H1 (cell line): ENCODE measurements around the gene PEAK1.

ENCODE experiments used
- CTCF ChIP-seq, 3 experiments: IDR thresholded peaks; 1 replicate in 2 of 3; 2 replicates in 1 of 3; pipeline versions ENCODE4 v1.5.1 to v1.6.1; 2011; ENCODE audit warnings: low read length in 3 of 3, mild to moderate bottlenecking in 3 of 3, inconsistent platforms in 2 of 3, low read depth in 1 of 3, moderate library complexity in 1 of 3; ENCODE audit not compliant: insufficient read depth in 1 of 3; ENCODE audit errors: control extremely low read depth in 1 of 3
- EZH2 ChIP-seq: fragments of 200-600 bp; sonication (generic); IDR thresholded peaks from 2 replicates; pipeline ENCODE4 v1.7.1; 2012; ENCODE audit warnings: low read depth, mild to moderate bottlenecking, moderate library complexity, low read length, inconsistent platforms; ENCODE audit not compliant: severe bottlenecking
- HDAC6 ChIP-seq: IDR thresholded peaks from one replicate; pipeline ENCODE4 v1.7.1; 2012; ENCODE audit warnings: low read depth, mild to moderate bottlenecking, inconsistent platforms, low read length, moderate library complexity
- MAFK ChIP-seq: IDR thresholded peaks from 2 replicates; pipeline ENCODE4 v1.6.1; 2012; ENCODE audit warnings: low read depth, mild to moderate bottlenecking, improper control_type of control experiment, low read length
- POLR2A ChIP-seq, 2 experiments: IDR thresholded peaks; 1 replicate in 1 of 2; 2 replicates in 1 of 2; pipeline ENCODE4 v1.6.1; 2011; ENCODE audit warnings: low read depth in 2 of 2, low read length in 2 of 2, mild to moderate bottlenecking in 2 of 2; ENCODE audit errors: control extremely low read depth in 1 of 2
- SP1 ChIP-seq: IDR thresholded peaks from 2 replicates; pipeline ENCODE4 v1.6.1; 2011; ENCODE audit warnings: low read depth, low read length
- SRF ChIP-seq: IDR thresholded peaks from 2 replicates; pipeline ENCODE4 v1.6.1; 2011; ENCODE audit warnings: mild to moderate bottlenecking, low read depth, low read length, moderate library complexity
- SUZ12 ChIP-seq: fragments of 200-600 bp; sonication (generic); IDR thresholded peaks from 2 replicates; pipeline ENCODE4 v1.6.1; 2012; ENCODE audit warnings: mild to moderate bottlenecking, inconsistent platforms, low read length, moderate library complexity, mixed read lengths
- USF2 ChIP-seq: IDR thresholded peaks from 2 replicates; pipeline ENCODE4 v1.6.1; 2011; ENCODE audit warnings: low read length, improper control_type of control experiment
- YY1 ChIP-seq: IDR thresholded peaks from 2 replicates; pipeline ENCODE4 v1.6.1; 2011; ENCODE audit warnings: low read depth, mild to moderate bottlenecking, low read length

- TF ChIP-seq CTCF (IDR thresholded peaks at IDR 0.05; ENCODE audit: control extremely low read depth in 1 of 3, insufficient read depth in 1 of 3, low read depth in 1 of 3, low read length in 3 of 3) (no peak), SRF (no peak), EZH2 (no peak), HDAC6 (no peak), SUZ12 (no peak), USF2 (no peak), MAFK (no peak), POLR2A (IDR thresholded peaks at IDR 0.05; ENCODE audit: control extremely low read depth in 1 of 2, low read depth in 2 of 2, low read length in 2 of 2) (no peak), SP1 (no peak), YY1 (no peak)
These were observed 92.7 kb downstream of the PEAK1 start for GRCh38 chr15:77327168-77327567.
